NCI-H526 (cell line): ENCODE results near the gene ZDHHC18.
"Not testable (repeated sequence)": the region's sequence is repeated elsewhere in the genome, so short reads cannot be mapped to it uniquely, and the experiment has no call there.

ENCODE experiments used
- DNase-seq, 2 experiments: peaks; one replicate each; lab custom pipeline; 2025; lab: John Stamatoyannopoulos, UW

ZDHHC18 gene

GRCh38 chr1:26833432-26834405 is 7.2 kb downstream of the ZDHHC18 start:
- no peak for DNase-seq

- DNase-seq, result not testable (repeated sequence)
These were observed 11.2 kb downstream of the ZDHHC18 start for GRCh38 chr1:26837665-26838064.

DNA sequence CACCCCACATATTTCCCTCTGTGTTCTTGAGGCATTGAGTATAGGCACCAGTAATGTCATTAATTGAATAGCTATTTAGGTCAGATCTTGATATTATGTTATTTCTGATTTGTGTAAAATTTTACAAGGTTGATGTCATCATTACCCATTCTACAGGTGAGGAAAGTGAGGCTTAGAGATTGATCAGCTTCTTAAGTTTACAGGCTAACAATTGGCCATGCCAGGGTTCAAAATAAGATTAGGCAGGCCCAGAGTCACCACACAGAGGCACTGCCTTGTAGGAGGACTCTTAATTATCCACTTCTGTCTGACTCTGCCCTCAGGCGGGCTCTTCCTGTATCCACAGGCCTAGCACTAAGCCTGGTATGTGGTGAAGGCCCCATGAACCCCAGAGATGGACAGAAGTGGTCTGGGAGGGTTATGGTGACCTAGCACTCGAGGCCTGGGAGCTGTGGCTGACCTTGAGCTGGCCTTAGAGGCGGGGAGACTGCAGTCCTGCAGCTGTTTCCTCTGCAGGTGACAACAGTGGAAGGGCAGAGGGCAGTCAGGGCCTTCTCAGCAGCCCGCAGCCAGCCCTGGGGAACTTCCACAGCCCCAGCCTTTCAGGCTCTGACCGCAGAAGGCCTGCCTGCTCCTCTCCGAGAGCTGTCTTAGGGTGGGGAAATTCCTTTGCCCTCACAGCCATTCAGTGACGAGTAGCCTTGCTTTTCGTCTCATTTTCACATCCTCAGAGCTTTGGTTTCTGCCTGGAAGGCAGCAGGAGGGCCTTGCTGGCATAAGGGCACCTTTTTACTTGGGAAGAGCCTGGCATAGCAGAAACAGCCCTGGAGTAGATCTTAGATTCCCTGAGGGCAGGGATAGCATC is 12.2 kb downstream of the ZDHHC18 start:
- no peak for DNase-seq

DNA sequence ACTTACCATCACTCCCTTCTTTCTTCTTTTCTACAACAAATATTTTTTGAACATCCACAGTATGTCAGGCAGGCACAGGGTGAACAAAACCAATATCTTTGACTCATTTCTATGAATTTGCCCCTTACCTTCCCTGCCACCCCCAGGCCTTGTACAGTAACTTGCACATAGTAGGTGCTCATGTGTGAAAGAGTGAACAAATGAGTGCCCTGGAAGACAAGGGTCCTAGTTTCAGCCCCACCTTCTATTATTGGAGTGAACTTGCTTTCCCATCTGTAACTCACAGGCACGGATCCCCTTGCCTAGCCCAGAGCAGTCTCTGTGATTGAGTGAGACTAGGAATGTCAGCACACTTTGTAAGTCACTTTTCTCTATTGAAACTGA is 12.8 kb downstream of the ZDHHC18 start:
- DNase-seq, result no peak

DNA sequence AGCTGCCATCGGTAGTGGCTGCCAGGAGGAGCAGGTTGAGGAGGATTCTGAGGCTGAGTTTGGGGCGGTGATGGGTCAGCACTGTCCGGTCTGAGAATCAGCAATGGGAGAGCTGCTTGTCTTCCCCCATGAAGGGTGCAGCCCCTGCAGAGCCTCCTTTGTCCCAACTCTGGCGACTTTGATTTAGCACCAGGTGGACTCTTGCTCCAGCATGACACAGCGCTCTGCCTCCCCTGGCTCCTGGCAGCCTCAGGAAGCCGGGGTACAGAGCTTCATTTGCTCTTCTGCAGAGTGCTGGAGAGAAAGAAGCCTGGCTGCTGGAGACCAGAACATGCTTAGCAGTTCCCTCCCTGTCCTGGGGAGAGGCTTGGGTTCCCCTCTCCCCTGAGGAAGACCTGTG is 13.3 kb downstream of the ZDHHC18 start:
- DNase-seq, result no peak

DNA sequence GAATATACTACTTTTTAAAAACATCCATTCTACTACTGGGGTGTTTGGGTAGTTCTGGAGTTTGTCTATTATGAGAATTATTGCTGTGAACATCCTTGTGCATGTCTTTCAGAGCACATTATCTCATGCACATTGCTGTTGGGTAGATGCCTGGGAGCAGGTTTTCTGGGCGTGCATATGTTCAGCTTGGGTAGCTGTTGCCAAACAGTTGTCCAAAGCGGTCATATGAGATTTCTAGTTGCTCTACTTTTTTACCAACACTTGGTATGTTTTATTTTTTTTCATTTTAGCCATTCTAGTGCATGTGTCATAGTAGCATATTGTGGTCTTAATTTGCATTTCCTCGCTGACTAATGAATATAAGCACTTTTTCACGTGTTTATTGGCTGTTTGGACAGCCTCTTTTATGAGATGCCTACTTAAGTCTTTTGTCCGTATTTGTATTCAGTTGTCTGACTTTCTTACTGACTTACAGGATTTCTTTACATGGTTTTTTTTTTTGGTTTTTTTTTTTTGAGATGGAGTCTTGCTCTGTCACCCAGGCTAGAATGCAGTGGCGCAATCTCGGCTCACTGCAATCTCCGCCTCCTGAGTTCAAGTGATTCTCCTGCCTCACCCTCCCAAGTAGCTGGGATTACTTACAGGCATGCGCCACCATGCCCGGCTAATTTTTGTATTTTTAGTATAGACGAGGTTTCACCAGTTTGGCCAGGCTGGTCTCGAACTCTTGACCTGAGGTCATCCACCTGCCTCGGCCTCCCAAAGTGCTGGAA is 18.1 kb downstream of the ZDHHC18 start:
- DNase-seq, result no peak

GRCh38 chr1:26847826-26848225 is 21.3 kb downstream of the ZDHHC18 start:
- not testable (repeated sequence) for DNase-seq

- no peak for DNase-seq
These were observed 22.0 kb downstream of the ZDHHC18 start for GRCh38 chr1:26848499-26848898.

DNA sequence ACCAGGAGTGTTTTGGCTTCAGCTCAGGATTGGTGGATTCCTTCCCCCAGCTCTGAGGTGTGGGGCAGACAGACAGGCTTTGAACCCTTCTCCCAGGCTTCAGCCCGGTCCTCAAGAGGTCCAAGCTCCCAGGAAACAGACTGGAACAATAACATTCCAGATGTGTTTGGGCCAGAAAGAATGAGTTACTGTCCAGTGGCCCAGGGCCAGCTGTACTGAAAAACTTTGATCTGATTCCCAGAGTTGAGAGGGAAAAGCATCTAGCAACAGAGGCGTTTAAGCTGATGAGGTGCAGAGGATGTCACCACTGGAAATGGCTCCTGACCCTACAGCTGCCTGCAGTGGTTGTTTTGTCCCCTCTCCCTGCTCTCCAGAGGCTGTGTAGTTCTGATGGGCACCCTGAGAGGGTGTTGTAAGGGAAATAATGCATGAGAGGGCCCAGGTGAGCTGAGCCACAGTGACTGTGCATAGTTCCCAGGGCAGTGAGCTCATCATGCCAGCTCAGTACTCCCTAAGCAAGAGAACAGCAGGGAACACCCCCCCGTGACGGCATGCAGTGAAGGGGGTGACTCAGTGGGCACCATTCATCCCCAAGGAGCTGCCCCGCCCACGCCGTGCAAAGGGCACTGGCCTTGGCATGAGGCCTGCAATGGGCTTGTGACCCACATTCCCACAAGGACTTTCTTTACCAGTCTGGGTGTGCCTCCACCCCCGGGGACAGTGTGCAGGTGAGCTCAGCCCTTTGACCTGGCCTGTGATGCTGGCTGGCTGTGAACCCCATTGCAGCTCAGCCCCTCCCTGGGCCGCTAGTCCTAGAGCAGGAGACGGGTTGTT is 22.7 kb downstream of the ZDHHC18 start:
- no peak for DNase-seq

- DNase-seq, result no peak
These were observed 24.7 kb downstream of the ZDHHC18 start for GRCh38 chr1:26851106-26851684.

GRCh38 chr1:26852701-26853100 is 26.2 kb downstream of the ZDHHC18 start:
- DNase-seq, result no peak

- peak; percentile 35 to 80 for DNase-seq
These were observed 26.7 kb downstream of the ZDHHC18 start for GRCh38 chr1:26853156-26853555.

DNA sequence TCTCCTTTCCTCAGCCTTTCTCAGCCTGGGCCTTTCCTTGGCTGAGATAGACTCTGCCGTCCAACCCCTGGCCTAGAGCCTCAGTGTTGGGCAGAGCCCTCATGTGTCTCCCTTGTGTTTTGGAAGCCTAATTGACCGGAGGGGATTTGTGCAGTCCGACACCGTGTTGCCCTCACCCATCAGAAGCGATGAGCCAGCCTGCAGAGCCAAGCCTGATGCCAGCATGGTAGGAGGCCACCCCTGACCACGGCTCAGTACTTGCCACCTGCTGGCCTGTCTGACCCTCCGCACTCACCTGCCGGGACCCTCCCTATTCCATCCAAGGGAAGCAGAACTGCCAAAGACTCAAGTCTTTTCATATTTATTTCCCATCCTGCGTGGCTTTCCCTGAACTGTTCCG is 27.1 kb downstream of the ZDHHC18 start:
- DNase-seq, result no peak

- DNase-seq, result peak in 1 of 2 experiments; percentile 44
These were observed 28.4 kb downstream of the ZDHHC18 start for GRCh38 chr1:26854906-26855305.

GRCh38 chr1:26855636-26856035 is 29.1 kb downstream of the ZDHHC18 start:
- DNase-seq, result no peak

GRCh38 chr1:26856181-26856580 is 29.7 kb downstream of the ZDHHC18 start:
- no peak for DNase-seq

GRCh38 chr1:26856604-26857469 is 30.3 kb downstream of the ZDHHC18 start:
- DNase-seq, result no peak

- DNase-seq, result no peak
These were observed 31.1 kb downstream of the ZDHHC18 start for GRCh38 chr1:26857473-26858060.

DNA sequence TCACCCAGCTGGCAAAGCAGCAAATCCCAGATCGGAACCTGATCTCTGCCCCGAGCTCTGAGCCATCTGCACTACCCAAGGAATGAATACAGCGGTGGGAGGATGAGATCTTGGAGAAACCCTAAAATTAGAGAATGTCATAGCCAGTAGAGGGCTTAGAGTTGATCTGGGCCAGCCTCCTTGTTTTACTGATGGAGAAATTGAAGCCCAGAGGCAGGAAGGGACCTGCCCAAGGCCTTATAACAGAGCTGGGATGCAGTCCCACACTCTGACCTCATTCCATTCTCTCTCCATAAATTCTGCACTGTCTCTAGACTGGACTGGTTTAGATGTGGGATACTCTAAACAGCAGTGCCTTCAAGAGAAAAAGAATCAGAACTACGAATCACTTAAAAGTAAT is 31.7 kb downstream of the ZDHHC18 start:
- no peak for DNase-seq
